GM23248 (cell line): Measurements from ENCODE around the gene RRP8. TPM values are rescaled to one million over a fixed set of nuclear protein-coding genes. Genes with fewer than 3 reads are reported as not detected.

Experiments used
- DNase-seq: peaks from one replicate; pipeline ENCODE4 v3.0.0-alpha.2; 2015
- H2AFZ ChIP-seq: fragments of 200-600 bp; sonication (generic); 2 replicates; pipeline ENCODE4 v1.6.1; 2016; ENCODE audit warnings: antibody characterized with exemption
- H3F3A ChIP-seq: fragments of 200-600 bp; sonication (generic); 2 replicates; pipeline ENCODE4 v1.6.1; 2016; ENCODE audit warnings: mild to moderate bottlenecking, antibody characterized with exemption, mixed run types; ENCODE audit not compliant: insufficient read depth
- H3K27ac ChIP-seq: fragments of 200-600 bp; sonication (generic); 2 replicates; pipeline ENCODE4 v1.5.1; 2016; ENCODE audit warnings: mild to moderate bottlenecking
- H3K27me3 ChIP-seq: fragments of 200-600 bp; sonication (generic); replicated peaks from 2 replicates; pipeline ENCODE4 v1.6.1; 2016; ENCODE audit warnings: mild to moderate bottlenecking; ENCODE audit not compliant: insufficient read depth
- H3K36me3 ChIP-seq: fragments of 200-600 bp; sonication (generic); 2 replicates; pipeline ENCODE4 v1.6.1; 2016; ENCODE audit warnings: low read depth, mild to moderate bottlenecking
- H3K4me1 ChIP-seq: fragments of 200-600 bp; sonication (generic); 2 replicates; pipeline ENCODE4 v1.6.1; 2016; ENCODE audit warnings: mild to moderate bottlenecking; ENCODE audit not compliant: insufficient read depth
- H3K4me2 ChIP-seq: fragments of 200-600 bp; sonication (generic); one replicate; pipeline ENCODE4 v1.6.1; 2016; ENCODE audit warnings: mild to moderate bottlenecking; ENCODE audit not compliant: unreplicated experiment
- H3K4me3 ChIP-seq: fragments of 200-600 bp; sonication (generic); 2 replicates; pipeline ENCODE4 v1.5.1; 2016; ENCODE audit warnings: mild to moderate bottlenecking
- H3K79me2 ChIP-seq: fragments of 200-600 bp; sonication (generic); 2 replicates; pipeline ENCODE4 v1.6.1; 2016; ENCODE audit warnings: mild to moderate bottlenecking; ENCODE audit not compliant: insufficient read depth
- H3K9ac ChIP-seq: fragments of 200-600 bp; sonication (generic); 2 replicates; pipeline ENCODE4 v1.6.1; 2016; ENCODE audit warnings: mild to moderate bottlenecking
- H3K9me2 ChIP-seq: fragments of 200-600 bp; sonication (generic); 2 replicates; pipeline ENCODE4 v1.6.1; 2016; ENCODE audit warnings: mixed run types, mild to moderate bottlenecking, moderate library complexity; ENCODE audit not compliant: insufficient read depth
- H3K9me3 ChIP-seq: fragments of 200-600 bp; sonication (generic); one replicate; pipeline ENCODE4 v1.6.1; 2017; ENCODE audit warnings: low read depth
- H4K20me1 ChIP-seq: fragments of 200-600 bp; sonication (generic); 2 replicates; pipeline ENCODE4 v1.6.0; 2016; ENCODE audit not compliant: insufficient read depth
- EZH2 ChIP-seq: fragments of 200-600 bp; sonication (generic); IDR thresholded peaks from 2 replicates; pipeline ENCODE4 v1.6.1; 2018; ENCODE audit warnings: antibody characterized with exemption, mild to moderate bottlenecking; ENCODE audit not compliant: insufficient read depth, poor library complexity, severe bottlenecking
- EZH2phosphoT487 ChIP-seq: fragments of 200-600 bp; sonication (generic); IDR thresholded peaks from 2 replicates; pipeline ENCODE4 v1.6.1; 2018; ENCODE audit warnings: antibody characterized with exemption, moderate library complexity, mild to moderate bottlenecking, low read depth; ENCODE audit not compliant: insufficient read depth
- WGBS, 2 experiments: methylation state at CpG; one replicate each; pipeline ENCODE4 v1.1.6; 2015 to 2017; ENCODE audit warnings: low lambda C conversion rate in 2 of 2, low coverage in 1 of 2; ENCODE audit errors: missing lambda C conversion rate in 2 of 2; 5-methylcytosine and 5-hydroxymethylcytosine counted together
- in situ Hi-C: fragments of 300-500 bp; cut with MboI; formaldehyde crosslinking; loops from 2 replicates; pipeline ENCODE4 v1.15.0; 2020
- polyA plus RNA-seq: library from polyadenylated mRNA; unstranded; fragments of >200 nt; fragmentation: Nextera tagmentation; extraction: Ambion mirVana; gene quantifications from 2 replicates; pipeline ENCODE4 v1.2.1, GENCODE V29; 2016
- total RNA-seq: library from RNA; depleted of rRNA; stranded (reverse); fragments of >200 nt; shearing (Covaris generic); gene quantifications from 2 replicates; pipeline ENCODE4 v1.2.3, GENCODE V29; 2014

RRP8 gene
- total and polyA plus RNA-seq, 2 experiments from 2014 or later, result 8.5 to 24.4 TPM

- no peak overlapping the region for H3K27ac ChIP-seq
- no peak for DNase-seq
- no peaks in the 10 kb centered on the region for H3K79me2 ChIP-seq
- H3K36me3 ChIP-seq, result no peaks in the 10 kb centered on the region
- H3F3A ChIP-seq, result no peaks in the 10 kb centered on the region
- no peaks in the 10 kb centered on the region for H3K9me2 ChIP-seq
- TF ChIP-seq EZH2 (no peak), EZH2phosphoT487 (no peak)
- WGBS, 2 experiments, result 88 to 89% methylated on average over 3 of the region's 3 CpGs
- in situ Hi-C loops, result no loop called here
- no peaks in the 10 kb centered on the region for H4K20me1 ChIP-seq
- no peak overlapping the region for H3K4me3 ChIP-seq
- H3K4me2 ChIP-seq, result no peak overlapping the region
- H3K9ac ChIP-seq, result no peak overlapping the region
- no peaks in the 10 kb centered on the region for H3K9me3 ChIP-seq
- no peak overlapping the region for H2AFZ ChIP-seq
- H3K4me1 ChIP-seq, result no peaks in the 10 kb centered on the region
- H3K27me3 ChIP-seq, result no peaks in the 10 kb centered on the region
Observed at GRCh38 chr11:6561288-6561687, 42.1 kb downstream of the RRP8 start.

DNA sequence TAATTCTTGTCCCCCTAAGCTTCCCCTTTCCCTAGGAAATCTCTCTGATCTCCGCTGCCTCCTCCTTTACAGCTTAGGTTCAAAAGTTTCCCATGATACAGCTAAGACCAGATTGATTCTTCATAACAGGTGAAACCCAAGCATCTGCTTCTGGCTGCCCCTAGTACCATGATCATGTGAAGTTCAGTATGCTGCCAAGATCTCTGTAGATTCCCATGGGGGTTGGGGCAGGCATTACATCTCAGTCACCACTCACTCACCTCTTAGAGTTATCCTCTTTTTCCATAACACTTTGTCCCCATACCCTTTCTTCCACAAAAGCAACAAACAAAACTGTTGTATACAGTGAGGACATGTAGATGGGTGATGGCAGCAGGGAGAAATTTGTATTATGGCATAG lies 44.0 kb downstream of the RRP8 start:
- Histone ChIP-seq H3K9me2 (no peaks in the 10 kb centered on the region), H3F3A (no peaks in the 10 kb centered on the region), H3K27me3 (no peaks in the 10 kb centered on the region), H3K4me3 (no peak overlapping the region), H3K4me1 (no peaks in the 10 kb centered on the region), H3K79me2 (no peaks in the 10 kb centered on the region), H3K4me2 (no peak overlapping the region), H2AFZ (no peak overlapping the region), H3K36me3 (no peaks in the 10 kb centered on the region), H3K9ac (no peak overlapping the region), H3K9me3 (no peaks in the 10 kb centered on the region), H3K27ac (no peak overlapping the region), H4K20me1 (no peaks in the 10 kb centered on the region)
- no peak for DNase-seq
- 95 to 100% methylated on average over 1 of the region's 1 CpG for WGBS, 2 experiments
- TF ChIP-seq EZH2phosphoT487, result no peak
- TF ChIP-seq EZH2, result no peak
- in situ Hi-C loops, result no loop called here

DNA sequence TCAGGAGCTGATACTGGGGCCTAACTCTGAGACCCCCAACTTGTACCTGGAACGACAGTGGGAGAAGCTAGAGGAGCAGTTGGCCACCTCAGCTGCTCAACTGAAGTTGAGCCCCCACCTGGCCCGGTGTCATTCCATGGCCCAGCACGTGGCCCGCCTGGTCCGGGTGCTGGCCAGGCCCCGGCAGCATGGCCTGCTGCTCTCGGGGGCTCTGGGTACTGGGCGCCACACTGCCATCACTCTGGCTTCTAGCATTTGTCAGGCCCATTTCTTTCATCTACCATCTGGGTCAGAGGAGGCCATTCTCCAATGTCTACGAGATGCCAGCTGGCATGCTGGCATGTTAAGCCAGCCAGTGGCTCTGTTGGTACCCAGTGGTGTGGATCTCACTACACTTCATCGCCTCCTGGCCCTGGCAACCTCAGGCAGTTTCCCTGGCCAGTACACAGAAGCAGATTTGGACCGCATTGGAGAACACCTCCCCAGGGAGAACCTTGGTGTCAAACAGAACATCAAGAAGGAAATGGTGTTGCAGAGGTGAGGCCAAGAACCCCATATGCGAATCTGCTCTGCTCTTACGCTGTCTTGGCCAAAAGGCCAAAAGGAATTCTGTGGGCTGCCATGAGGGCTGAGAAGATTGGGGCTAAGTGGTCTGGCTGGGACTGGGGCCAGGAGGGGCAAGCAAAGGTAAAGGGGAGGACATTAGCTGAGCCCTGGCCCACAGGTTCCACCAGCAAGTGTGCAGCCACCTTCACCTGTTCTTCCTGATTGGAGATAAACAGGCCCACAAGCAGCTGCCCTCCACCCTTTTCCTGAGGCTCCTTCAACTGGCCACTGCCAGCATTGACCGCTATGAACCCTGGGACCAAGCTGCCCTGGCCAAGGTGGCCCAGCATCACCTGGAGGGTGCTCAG lies 45.4 kb downstream of the RRP8 start:
- Histone ChIP-seq H3K36me3 (no peaks in the 10 kb centered on the region), H3K9me3 (no peaks in the 10 kb centered on the region), H3K4me3 (no peak overlapping the region), H4K20me1 (no peaks in the 10 kb centered on the region), H3K79me2 (no peaks in the 10 kb centered on the region), H2AFZ (no peak overlapping the region), H3K27ac (no peak overlapping the region), H3K27me3 (no peaks in the 10 kb centered on the region), H3K9me2 (no peaks in the 10 kb centered on the region), H3K9ac (no peak overlapping the region), H3F3A (no peaks in the 10 kb centered on the region), H3K4me2 (no peak overlapping the region), H3K4me1 (no peaks in the 10 kb centered on the region)
- in situ Hi-C loops, result no loop called here
- no peak for TF ChIP-seq EZH2
- no peak for TF ChIP-seq EZH2phosphoT487
- 80 to 84% methylated on average over 14 of the region's 14 CpGs for WGBS, 2 experiments
- DNase-seq, result no peak

GRCh38 chr11:6557063-6557462 lies 46.4 kb downstream of the RRP8 start:
- in situ Hi-C loops, result no loop called here
- TF ChIP-seq EZH2phosphoT487, result no peak
- no peak for TF ChIP-seq EZH2
- WGBS, 2 experiments, result 86 to 90% methylated on average over 11 of the region's 11 CpGs

More at GRCh38 chr11:6557063-6557462, 46.4 kb downstream of the RRP8 start:
- DNase-seq, result no peak
- H3K27ac ChIP-seq, result no peak overlapping the region
- no peaks in the 10 kb centered on the region for H4K20me1 ChIP-seq
- no peak overlapping the region for H3K9ac ChIP-seq
- no peaks in the 10 kb centered on the region for H3K4me1 ChIP-seq
- no peaks in the 10 kb centered on the region for H3K9me3 ChIP-seq
- H3K9me2 ChIP-seq, result no peaks in the 10 kb centered on the region
- H3K4me3 ChIP-seq, result no peak overlapping the region
- no peaks in the 10 kb centered on the region for H3K79me2 ChIP-seq
- no peaks in the 10 kb centered on the region for H3F3A ChIP-seq
- no peak overlapping the region for H2AFZ ChIP-seq
- no peaks in the 10 kb centered on the region for H3K27me3 ChIP-seq
- no peaks in the 10 kb centered on the region for H3K36me3 ChIP-seq
- no peak overlapping the region for H3K4me2 ChIP-seq
